Breast epithelium (tissue), 4 donors: ENCODE measurements around the gene LANCL2. TPM values are rescaled to one million over a fixed set of nuclear protein-coding genes. Genes with fewer than 3 reads are reported as not detected.

Experiments used
- DNase-seq, 2 donors: peaks; one replicate each; pipeline ENCODE4 v3.0.0-alpha.2; 2019; ENCODE audit warnings: low spot score in 2 of 2
- H3K27ac ChIP-seq, 2 donors: fragments of 200-600 bp; sonication (generic) in 1 of 2; one replicate each; pipeline ENCODE4 v1.5.1; 2016 to 2019; ENCODE audit warnings: mild to moderate bottlenecking in 1 of 2
- H3K27me3 ChIP-seq, 2 donors: fragments of 200-600 bp; sonication (generic) in 1 of 2; one replicate each; pipeline versions ENCODE4 v1.5.1 to v1.6.0; 2017 to 2019; ENCODE audit warnings: control low read depth in 1 of 2, mild to moderate bottlenecking in 1 of 2
- H3K36me3 ChIP-seq: fragments of 200-600 bp; one replicate; pipeline ENCODE4 v1.5.1; 2019
- H3K4me1 ChIP-seq, 2 donors: fragments of 200-600 bp; sonication (generic); one replicate each; pipeline ENCODE4 v1.5.1; 2016 to 2019; ENCODE audit warnings: control low read depth in 1 of 2
- H3K4me3 ChIP-seq, 3 donors: fragments of 200-600 bp; sonication (generic); 1 replicate in 2 of 3; 2 replicates in 1 of 3; pipeline ENCODE4 v1.5.1; 2016 to 2019; ENCODE audit warnings: mild to moderate bottlenecking in 3 of 3, moderate library complexity in 2 of 3
- H3K9me3 ChIP-seq, 2 donors: fragments of 200-600 bp; sonication (generic) in 1 of 2; one replicate each; pipeline ENCODE4 v1.5.1; 2016 to 2019; ENCODE audit warnings: control low read depth in 1 of 2
- CTCF ChIP-seq, 3 donors: fragments of 450-650 bp; IDR thresholded peaks; one replicate each; pipeline ENCODE4 v1.5.1; 2016 to 2017; ENCODE audit warnings: antibody characterized with exemption in 3 of 3, mild to moderate bottlenecking in 3 of 3, moderate library complexity in 3 of 3
- POLR2A ChIP-seq: fragments of 450-650 bp; IDR thresholded peaks from one replicate; pipeline ENCODE4 v1.6.1; 2016; ENCODE audit warnings: antibody characterized with exemption, mild to moderate bottlenecking, moderate library complexity
- POLR2AphosphoS5 ChIP-seq, 3 donors: sonication (generic); formaldehyde crosslinking; IDR thresholded peaks; one replicate each; pipeline ENCODE4 v1.6.1; 2017; ENCODE audit warnings: antibody characterized with exemption in 3 of 3
- intact Hi-C: fragments of 100-400 bp; cut with DNase I; formaldehyde crosslinking; loops from one replicate; pipeline ENCODE4 v1.15.1; 2023; ENCODE audit warnings: low total_unique reads
- total RNA-seq, 3 donors: library from RNA; depleted of rRNA; stranded (reverse); fragments of >200 nt; gene quantifications; one replicate each; pipeline ENCODE4 v1.1.0, GENCODE V29; 2016

The LANCL2 gene
- total RNA-seq, 3 donors from 2014 or later, result 11.8 to 22.4 (median 20.2) TPM

GRCh38 chr7:55405856-55406541 is 40.9 kb downstream of the LANCL2 start:
- Histone ChIP-seq H3K4me1 (no peaks in the 10 kb centered on the region), H3K4me3 (no peak overlapping the region), H3K27me3 (no peaks in the 10 kb centered on the region), H3K9me3 (no peaks in the 10 kb centered on the region), H3K27ac (no peak overlapping the region), H3K36me3 (no peaks in the 10 kb centered on the region)
- no peak for DNase-seq
- TF ChIP-seq CTCF (IDR thresholded peaks at IDR 0.05) (no peak), POLR2AphosphoS5 (IDR thresholded peaks at IDR 0.05) (no peak), POLR2A (no peak)
- intact Hi-C loops, result no loop called here

- Histone ChIP-seq H3K9me3 (no peaks in the 10 kb centered on the region), H3K27ac (no peak overlapping the region), H3K4me1 (no peaks in the 10 kb centered on the region), H3K4me3 (no peak overlapping the region), H3K36me3 (no peaks in the 10 kb centered on the region), H3K27me3 (no peaks in the 10 kb centered on the region)
- no peak for TF ChIP-seq CTCF (IDR thresholded peaks at IDR 0.05)
- intact Hi-C loops, result loop anchor here (5.0 kb wide), 1 partner anchor 122 kb away; no protein-coding TSS in a partner anchor
- no peak for DNase-seq
Measured at GRCh38 chr7:55409482-55410225, 44.5 kb downstream of the LANCL2 start.

GRCh38 chr7:55410667-55411239 is 45.6 kb downstream of the LANCL2 start:
- no peak overlapping the region for H3K27ac ChIP-seq
- TF ChIP-seq POLR2AphosphoS5 (IDR thresholded peaks at IDR 0.05) (no peak), CTCF (IDR thresholded peaks at IDR 0.05) (no peak), POLR2A (no peak)
- no peak overlapping the region for H3K4me3 ChIP-seq
- DNase-seq, result no peak
- intact Hi-C loops, result loop anchor here (5.0 kb wide), 1 partner anchor 123 kb away; no protein-coding TSS in a partner anchor
- no peaks in the 10 kb centered on the region for H3K9me3 ChIP-seq
- no peaks in the 10 kb centered on the region for H3K4me1 ChIP-seq
- no peaks in the 10 kb centered on the region for H3K36me3 ChIP-seq
- no peaks in the 10 kb centered on the region for H3K27me3 ChIP-seq

GRCh38 chr7:55411844-55412243 is 46.7 kb downstream of the LANCL2 start:
- intact Hi-C loops, result loop anchor here (5.0 kb wide), 1 partner anchor 125 kb away; no protein-coding TSS in a partner anchor
- H3K36me3 ChIP-seq, result no peaks in the 10 kb centered on the region

More at GRCh38 chr7:55411844-55412243, 46.7 kb downstream of the LANCL2 start:
- no peak for DNase-seq
- H3K27me3 ChIP-seq, result no peaks in the 10 kb centered on the region
- no peak overlapping the region for H3K4me3 ChIP-seq
- no peaks in the 10 kb centered on the region for H3K9me3 ChIP-seq
- H3K27ac ChIP-seq, result no peak overlapping the region
- TF ChIP-seq POLR2AphosphoS5 (IDR thresholded peaks at IDR 0.05), result no peak
- TF ChIP-seq POLR2A, result no peak
- no peak for TF ChIP-seq CTCF (IDR thresholded peaks at IDR 0.05)
- no peaks in the 10 kb centered on the region for H3K4me1 ChIP-seq
